K562 (cell line): Measurements from ENCODE around the gene HPD. TPM values are rescaled to one million over a fixed set of nuclear protein-coding genes. Genes with fewer than 3 reads are reported as not detected.

Source experiments
- CREB1 ChIP-seq, 2 experiments: sonication (generic) in 1 of 2; formaldehyde crosslinking in 1 of 2; IDR thresholded peaks; 2 replicates each; pipeline versions ENCODE4 v1.6.1 to v1.8.0; 2012 to 2022; ENCODE audit warnings: inconsistent platforms in 1 of 2, mild to moderate bottlenecking in 1 of 2, missing genetic modification reagents in 1 of 2, moderate library complexity in 1 of 2
- CTCFL ChIP-seq: IDR thresholded peaks from 2 replicates; pipeline ENCODE4 v1.6.1; 2011; ENCODE audit warnings: borderline replicate concordance, low read depth, mild to moderate bottlenecking, moderate library complexity, low read length; ENCODE audit not compliant: insufficient read depth, poor library complexity, severe bottlenecking
- MXD1 ChIP-seq: fragments of 250-450 bp; sonication (Bioruptor Pico); IDR thresholded peaks from 2 replicates; pipeline ENCODE4 v1.8.0; 2021; ENCODE audit warnings: borderline replicate concordance, mild to moderate bottlenecking, moderate library complexity; ENCODE audit not compliant: poor library complexity, severe bottlenecking
- SRSF9 ChIP-seq: fragments of 200-400 bp; formaldehyde crosslinking; IDR thresholded peaks from 2 replicates; pipeline ENCODE4 v1.6.1; 2017; ENCODE audit warnings: low read depth, low read length, borderline replicate concordance
- TCF7L2 ChIP-seq: fragments of 150-350 bp; IDR thresholded peaks from 2 replicates; pipeline ENCODE4 v1.6.1; 2016; ENCODE audit warnings: low read depth, mild to moderate bottlenecking, low read length, moderate library complexity
- TRIM24 ChIP-seq, 2 experiments: fragments of 450-650 bp; IDR thresholded peaks; 2 replicates each; pipeline ENCODE4 v1.6.1; 2016
- polyA plus RNA-seq, 8 experiments: library from polyadenylated mRNA; depleted of rRNA in 4 of 8; stranded (reverse) in 5 of 8; unstranded in 3 of 8; fragments of >200 nt; fragmentation: Nextera tagmentation in 2 of 8; fragmentation: Illumina TruSeq in 1 of 8; extraction: Ambion mirVana in 2 of 8; extraction: Trizol in 1 of 8; gene quantifications; 2 replicates each; pipeline versions ENCODE4 v1.2.1 to v1.2.3, GENCODE V29; 2011 to 2014; ENCODE audit warnings: inconsistent platforms in 1 of 8, missing spikeins in 1 of 8
- total RNA-seq, 7 experiments: library from RNA; depleted of rRNA in 6 of 7; stranded (reverse); fragments of >200 nt in 6 of 7; fragmentation: Illumina TruSeq in 2 of 7; extraction: Trizol in 2 of 7; gene quantifications; 2 replicates each; pipeline versions ENCODE4 v1.2.1 to v1.2.3, GENCODE V29; 2011 to 2021; ENCODE audit warnings: low replicate concordance in 1 of 7

Gene HPD
- total and polyA plus RNA-seq, 9 of the 15 experiments (the other 6 are each of a cell fraction or from before 2014, with no cell fraction given): 0.06 to 0.29 (median 0.07) TPM; not detected in 4

DNA sequence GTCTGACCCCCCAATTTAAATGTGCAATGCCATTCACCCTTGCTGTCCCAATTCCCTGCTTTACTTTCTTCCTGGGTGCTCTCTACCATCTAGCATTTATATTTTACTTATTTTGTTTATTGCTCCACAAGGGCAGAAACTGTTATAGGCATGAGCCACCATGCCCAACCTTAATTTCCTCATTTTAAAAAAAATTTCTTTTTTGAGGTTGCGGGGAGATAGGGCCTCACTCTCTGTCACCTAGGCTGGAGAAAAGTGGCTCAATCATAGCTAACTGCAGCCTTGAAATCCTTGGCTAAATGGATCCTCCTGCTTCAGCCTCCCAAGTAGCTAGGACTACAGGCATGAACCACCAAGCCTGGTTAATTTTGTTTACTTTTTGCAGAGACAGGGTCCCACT, 13.0 kb downstream of the HPD start (continued):
- TF ChIP-seq CTCFL: no peak
- no peak for TF ChIP-seq TRIM24 (IDR thresholded peaks at IDR 0.05)
- no peak for TF ChIP-seq TCF7L2
- no peak for TF ChIP-seq SRSF9
- no peak for TF ChIP-seq MXD1 (CRISPR knock-in tag)
- no peak for TF ChIP-seq CREB1 (IDR thresholded peaks at IDR 0.05)
- no peak for TF ChIP-seq CREB1 (CRISPR knock-in tag; IDR thresholded peaks at IDR 0.05)
- TF ChIP-seq, all 486 proteins: peak for 0
